C4-2B (cell line): Measurements from ENCODE around the gene MYLK.

Experiments used
- ZFX ChIP-seq: fragments of 450-650 bp; IDR thresholded peaks from 2 replicates; pipeline ENCODE4 v1.6.1; 2017
- TF ChIP-seq, protein P1 (sequence below): fragments of 450-650 bp; conservative IDR thresholded peaks from 2 replicates; pipeline ENCODE4 v1.5.1; 2017; ENCODE audit warnings: mild to moderate bottlenecking

DNA sequence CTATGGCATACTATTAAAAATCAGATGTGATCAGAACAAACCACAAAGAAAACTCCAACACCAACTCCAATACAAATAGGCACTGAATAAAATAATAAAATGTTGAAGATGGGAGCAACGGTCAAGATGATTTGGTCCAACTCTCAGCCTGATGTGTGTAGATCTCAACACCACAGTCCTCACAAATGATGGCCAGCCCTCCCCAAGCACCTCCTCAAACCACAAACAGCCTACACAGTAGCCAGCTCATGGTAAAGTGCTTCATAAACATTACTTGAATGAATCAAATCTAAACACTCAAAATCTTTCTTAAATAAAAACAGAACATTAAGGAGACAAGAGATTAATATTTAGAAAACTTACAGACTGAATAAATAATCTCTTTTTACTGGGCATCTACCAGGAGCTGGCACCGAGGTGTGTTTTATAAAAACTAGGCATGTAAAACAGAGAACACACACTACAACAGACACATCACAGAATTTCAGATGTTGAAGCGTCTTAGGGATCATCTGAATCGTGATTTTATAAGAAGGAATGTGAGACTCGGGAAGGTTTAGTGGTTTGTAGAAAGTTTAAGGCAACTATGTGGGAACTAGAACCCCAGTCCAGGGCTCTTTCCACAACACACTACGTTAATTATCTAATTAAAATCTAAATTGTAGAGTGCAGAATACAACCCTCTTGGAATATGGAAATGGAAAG lies 102.4 kb downstream of the MYLK start:
- TF ChIP-seq, protein P1, sequence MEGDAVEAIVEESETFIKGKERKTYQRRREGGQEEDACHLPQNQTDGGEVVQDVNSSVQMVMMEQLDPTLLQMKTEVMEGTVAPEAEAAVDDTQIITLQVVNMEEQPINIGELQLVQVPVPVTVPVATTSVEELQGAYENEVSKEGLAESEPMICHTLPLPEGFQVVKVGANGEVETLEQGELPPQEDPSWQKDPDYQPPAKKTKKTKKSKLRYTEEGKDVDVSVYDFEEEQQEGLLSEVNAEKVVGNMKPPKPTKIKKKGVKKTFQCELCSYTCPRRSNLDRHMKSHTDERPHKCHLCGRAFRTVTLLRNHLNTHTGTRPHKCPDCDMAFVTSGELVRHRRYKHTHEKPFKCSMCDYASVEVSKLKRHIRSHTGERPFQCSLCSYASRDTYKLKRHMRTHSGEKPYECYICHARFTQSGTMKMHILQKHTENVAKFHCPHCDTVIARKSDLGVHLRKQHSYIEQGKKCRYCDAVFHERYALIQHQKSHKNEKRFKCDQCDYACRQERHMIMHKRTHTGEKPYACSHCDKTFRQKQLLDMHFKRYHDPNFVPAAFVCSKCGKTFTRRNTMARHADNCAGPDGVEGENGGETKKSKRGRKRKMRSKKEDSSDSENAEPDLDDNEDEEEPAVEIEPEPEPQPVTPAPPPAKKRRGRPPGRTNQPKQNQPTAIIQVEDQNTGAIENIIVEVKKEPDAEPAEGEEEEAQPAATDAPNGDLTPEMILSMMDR, result no peak
- TF ChIP-seq ZFX, result no peak
